HG02885 (cell line): ENCODE data around the gene TCF15.

Experiments used
- ATAC-seq: cut with Tn5 transposase; IDR thresholded peaks from one replicate; pipeline ENCODE4 v1.9.1; 2021; ENCODE audit warnings: mild to moderate bottlenecking; ENCODE audit not compliant: unreplicated experiment, poor library complexity

Gene TCF15

GRCh38 chr20:615514-615913 lies 5.4 kb upstream of the TCF15 start:
- no peak for ATAC-seq

- no peak for ATAC-seq
Observed at GRCh38 chr20:611843-612185, 1.7 kb upstream of the TCF15 start.

- no peak for ATAC-seq
Observed at GRCh38 chr20:611047-611842, 1.1 kb upstream of the TCF15 start.

- no peak for ATAC-seq
Observed at GRCh38 chr20:609371-609964, 641 bp downstream of the TCF15 start.

GRCh38 chr20:608970-609369 lies 1.1 kb downstream of the TCF15 start:
- ATAC-seq, result no peak

GRCh38 chr20:607476-607875 lies 2.6 kb downstream of the TCF15 start:
- ATAC-seq, result no peak

- no peak for ATAC-seq
Observed at GRCh38 chr20:605237-605636, 4.9 kb downstream of the TCF15 start.

GRCh38 chr20:603116-603640 lies 6.9 kb downstream of the TCF15 start:
- no peak for ATAC-seq

- no peak for ATAC-seq
Observed at GRCh38 chr20:602111-602970, 7.8 kb downstream of the TCF15 start.

- no peak for ATAC-seq
Observed at GRCh38 chr20:600736-601135, 9.4 kb downstream of the TCF15 start.

- no peak for ATAC-seq
Observed at GRCh38 chr20:600141-600540, 10.0 kb downstream of the TCF15 start.

- ATAC-seq, result no peak
Observed at GRCh38 chr20:598133-598850, 11.8 kb downstream of the TCF15 start.

GRCh38 chr20:597560-597959 lies 12.5 kb downstream of the TCF15 start:
- no peak for ATAC-seq

- ATAC-seq, result no peak
Observed at GRCh38 chr20:595330-596308, 14.5 kb downstream of the TCF15 start.

- no peak for ATAC-seq
Observed at GRCh38 chr20:592506-592905, 17.6 kb downstream of the TCF15 start.

GRCh38 chr20:591941-592340 lies 18.2 kb downstream of the TCF15 start:
- ATAC-seq, result no peak

GRCh38 chr20:588932-589672 lies 21.0 kb downstream of the TCF15 start:
- peak; percentile 83 for ATAC-seq

- no peak for ATAC-seq
Observed at GRCh38 chr20:588476-588875, 21.6 kb downstream of the TCF15 start.

GRCh38 chr20:584971-585301 lies 25.2 kb downstream of the TCF15 start:
- no peak for ATAC-seq
